Gastrocnemius medialis (tissue), 4 donors: ENCODE measurements around the gene SLC25A22.

Source experiments
- CTCF ChIP-seq, 5 experiments: fragments of 450-650 bp in 3 of 5; fragments of 200-600 bp in 2 of 5; sonication (generic) in 2 of 5; IDR thresholded peaks in 4 of 5; conservative IDR thresholded peaks in 1 of 5; 1 replicate in 4 of 5; 2 replicates in 1 of 5; pipeline ENCODE4 v1.5.1; 2016 to 2019; ENCODE audit warnings: antibody characterized with exemption in 5 of 5, mild to moderate bottlenecking in 3 of 5, moderate library complexity in 3 of 5
- POLR2A ChIP-seq, 2 donors: fragments of 450-650 bp; IDR thresholded peaks; one replicate each; pipeline ENCODE4 v1.6.1; 2017; ENCODE audit warnings: antibody characterized with exemption in 2 of 2, mild to moderate bottlenecking in 2 of 2, moderate library complexity in 2 of 2

- TF ChIP-seq POLR2A (IDR thresholded peaks at IDR 0.05) = no peak
- no peak for TF ChIP-seq CTCF (IDR thresholded peaks at IDR 0.05 in 4 of 5, conservative IDR thresholded peaks at IDR 0.05 in 1 of 5)
Measured at GRCh38 chr11:824942-825341, 26.9 kb upstream of the SLC25A22 start.
